ENCODE data around the gene AGXT2.

- no peak for TF ChIP-seq CTCF (IDR thresholded peaks at IDR 0.05)
- TF ChIP-seq POLR2A (IDR thresholded peaks at IDR 0.05) = no peak
Measured at GRCh38 chr5:35012365-35012764, 35.4 kb downstream of the AGXT2 start.

Measured in esophagus squamous epithelium (tissue), 4 donors.